HG03108 (cell line): ENCODE results near the gene ERI2.
"Not testable (repeated sequence)": the region's sequence is repeated elsewhere in the genome, so short reads cannot be mapped to it uniquely, and the experiment has no call there.

Source experiments
- ATAC-seq: cut with Tn5 transposase; IDR thresholded peaks from one replicate; pipeline ENCODE4 v1.9.1; 2021; ENCODE audit warnings: moderate library complexity; ENCODE audit not compliant: unreplicated experiment

The ERI2 gene

DNA sequence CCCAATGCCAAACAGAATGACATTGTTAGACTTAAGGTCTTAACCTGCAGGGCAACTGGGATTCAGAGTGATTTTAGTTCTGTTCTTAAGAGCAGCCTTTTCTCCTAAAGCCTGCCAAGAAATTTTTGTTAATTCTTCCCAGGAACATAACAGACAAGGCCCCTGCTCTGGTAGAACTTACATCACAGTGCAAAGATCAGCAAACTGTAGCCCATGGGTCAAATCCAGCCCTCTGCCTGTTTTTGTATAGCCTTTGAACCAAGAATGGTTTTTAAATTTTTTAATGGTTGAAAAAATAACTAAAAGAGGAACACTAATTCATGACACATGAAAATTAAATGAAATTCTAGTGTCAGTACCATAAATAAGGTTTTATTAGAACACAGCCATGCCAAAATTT lies 38.7 kb downstream of the ERI2 start:
- no peak for ATAC-seq

DNA sequence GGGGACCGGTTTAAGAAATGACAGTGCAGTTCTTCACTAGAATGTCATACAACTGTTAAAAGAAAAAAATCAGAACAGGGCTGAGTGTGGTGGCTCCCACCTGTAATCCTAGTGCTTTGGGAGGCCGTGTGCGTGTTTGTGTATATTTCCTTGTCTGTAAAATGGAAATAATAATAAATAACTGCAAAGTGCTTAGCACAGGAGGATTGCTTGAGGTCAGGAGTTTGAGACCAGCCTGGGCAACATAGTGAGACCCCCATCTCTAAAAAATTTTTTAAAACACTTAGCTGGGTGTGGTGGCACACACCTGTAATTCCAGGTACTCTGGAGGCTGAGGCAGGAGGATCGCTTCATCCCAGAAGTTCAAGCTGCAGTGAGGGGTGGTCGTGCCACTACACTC lies 40.0 kb downstream of the ERI2 start:
- no peak for ATAC-seq

DNA sequence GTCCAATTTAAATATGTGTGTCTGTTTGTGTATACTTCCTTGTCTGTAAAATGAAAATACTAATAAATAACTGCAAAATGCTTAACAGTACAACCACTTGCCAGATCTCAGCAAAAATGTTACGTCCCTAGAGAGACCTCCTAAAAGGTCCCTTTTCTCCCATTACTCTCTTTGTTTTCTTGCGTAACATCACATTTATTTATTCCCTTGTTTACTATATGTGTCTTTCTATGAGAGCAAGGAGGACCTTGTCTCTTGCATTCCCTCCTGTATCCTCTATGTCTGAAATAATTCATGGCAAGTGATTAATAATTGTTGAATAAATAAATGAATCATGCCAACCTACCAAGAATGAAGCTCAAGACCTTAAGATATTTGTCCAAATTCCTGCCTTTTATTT lies 40.5 kb downstream of the ERI2 start:
- ATAC-seq, result no peak

DNA sequence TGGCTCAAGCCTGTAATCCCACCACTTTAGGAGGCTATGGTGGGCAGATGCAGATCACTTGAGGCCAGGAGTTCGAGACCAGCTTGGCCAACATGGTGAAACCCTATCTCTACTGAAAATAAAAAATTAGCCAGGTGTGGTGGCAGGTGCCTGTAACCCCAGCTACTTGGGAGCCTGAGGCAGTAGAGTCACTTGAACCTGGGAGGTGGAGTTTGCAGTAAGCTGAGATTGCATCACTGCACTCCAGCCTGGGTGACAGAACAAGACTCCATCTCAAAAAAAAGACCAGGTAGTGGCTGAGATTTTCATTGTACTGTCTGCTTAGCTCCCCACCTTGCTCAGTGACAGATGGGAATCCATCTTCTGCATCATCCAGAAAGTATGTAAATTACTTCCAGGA lies 41.8 kb downstream of the ERI2 start:
- ATAC-seq, result not testable (repeated sequence)

DNA sequence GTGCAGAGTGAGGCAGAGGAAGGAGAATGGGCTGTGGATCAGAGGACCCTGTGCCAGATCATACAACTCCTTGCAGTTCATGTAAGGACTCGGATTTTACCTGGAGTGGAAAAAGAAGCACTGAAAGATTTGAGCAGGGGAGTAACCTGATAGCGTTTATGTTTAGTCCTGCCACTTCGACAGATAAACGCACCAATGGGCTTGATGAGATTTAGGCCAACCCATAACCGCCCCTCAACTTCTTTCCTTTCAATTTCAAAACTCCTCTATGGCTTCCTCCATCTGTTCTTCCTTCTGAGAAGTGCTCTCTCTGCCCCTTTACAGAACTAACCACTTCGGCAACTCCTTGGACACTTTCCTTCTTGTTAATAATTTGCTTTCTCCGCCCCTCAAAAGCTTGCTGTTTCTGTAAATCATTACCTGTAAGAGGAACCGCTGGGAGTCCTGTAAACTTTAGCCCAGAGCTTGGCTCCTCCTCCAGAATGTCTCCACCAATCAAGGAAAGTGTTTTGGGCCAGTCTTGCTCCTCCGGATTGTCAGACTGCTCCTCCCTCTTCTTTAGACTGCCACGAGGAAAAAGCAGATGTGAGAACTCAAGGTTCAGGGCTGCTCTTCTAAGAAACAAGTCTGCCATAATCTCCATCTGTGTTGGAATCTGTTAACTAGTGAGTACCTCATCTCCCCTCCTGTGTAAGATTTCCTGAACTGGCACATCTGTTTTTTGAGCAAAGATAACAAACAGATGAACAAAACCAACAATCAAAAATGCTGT lies 42.6 kb downstream of the ERI2 start, which contains the start of gene ACSM3:
ACSM3 (plus strand) TSS at position 554 of the 772 bp plus-strand sequence. CDS start 6,021 bp downstream, outside the sequence.
- ATAC-seq, result peak; percentile 97

DNA sequence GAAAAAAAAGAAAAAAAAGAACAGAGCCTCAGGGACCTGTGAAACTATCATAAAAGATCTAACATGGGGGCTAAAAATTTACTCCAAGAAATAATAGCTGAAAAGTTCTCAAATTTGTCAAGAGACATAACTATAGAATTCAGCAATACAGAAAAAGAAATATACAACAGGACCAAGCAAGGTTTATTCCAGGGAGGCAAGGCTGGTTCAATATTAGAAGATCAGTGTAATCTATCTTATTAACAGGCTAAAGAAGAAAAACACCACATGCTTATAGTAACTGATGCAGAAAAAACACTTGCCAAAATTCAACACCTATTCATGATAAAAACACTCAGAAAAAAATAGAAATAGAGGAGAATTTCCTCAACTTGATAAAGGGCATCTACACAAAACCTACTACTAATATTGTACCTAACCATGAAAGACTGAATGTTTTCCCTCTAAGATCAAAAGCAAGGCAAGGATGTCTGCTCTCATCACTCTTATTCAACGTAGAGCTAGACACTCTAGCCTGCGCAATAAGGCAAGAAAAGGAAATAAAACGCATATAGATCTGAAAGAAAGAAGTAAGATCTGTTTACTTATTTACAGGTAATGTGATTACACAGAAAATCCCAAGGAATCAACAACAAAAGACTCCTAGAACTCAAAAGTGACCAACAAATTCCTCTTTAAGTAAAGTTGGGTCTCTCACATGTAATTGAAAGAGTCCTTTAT lies 43.7 kb downstream of the ERI2 start:
- no peak for ATAC-seq

DNA sequence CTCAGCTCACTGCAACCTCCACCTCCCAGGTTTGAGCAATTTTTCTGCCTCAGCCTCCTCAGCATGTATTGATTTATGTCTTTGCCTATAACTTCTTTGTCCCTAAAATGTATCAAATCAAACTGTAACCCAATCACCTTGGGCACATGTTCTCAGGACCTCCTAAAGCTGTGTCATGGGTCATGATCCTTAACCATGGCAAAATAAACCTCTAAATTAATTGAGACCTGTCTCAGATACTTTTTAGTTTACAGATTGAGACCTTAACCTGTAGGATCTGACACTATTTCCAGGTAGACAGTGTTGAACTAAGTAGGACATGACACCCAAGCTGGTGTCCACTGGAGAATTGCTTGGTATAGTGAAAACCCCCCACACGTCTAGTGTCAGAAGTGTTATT lies 45.1 kb downstream of the ERI2 start:
- ATAC-seq, result no peak

DNA sequence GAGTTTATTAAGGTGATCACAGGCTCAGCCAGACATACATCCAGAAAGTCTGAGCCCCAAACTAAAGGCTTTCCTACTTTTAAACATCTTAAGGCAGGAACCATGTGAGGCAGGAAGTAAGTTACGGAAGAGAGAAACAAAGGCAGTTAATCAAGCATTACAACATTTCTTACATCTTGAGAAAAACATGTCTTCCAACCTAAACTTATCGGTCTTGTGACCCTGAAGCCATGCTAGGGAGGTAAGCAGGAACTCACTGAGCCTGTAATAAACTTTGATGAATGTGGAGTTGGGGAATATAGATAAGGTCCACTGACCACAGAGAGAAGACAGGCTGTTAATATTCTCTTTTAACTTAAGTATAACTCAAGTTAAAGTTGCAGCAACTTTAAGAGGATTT lies 45.9 kb downstream of the ERI2 start:
- no peak for ATAC-seq

DNA sequence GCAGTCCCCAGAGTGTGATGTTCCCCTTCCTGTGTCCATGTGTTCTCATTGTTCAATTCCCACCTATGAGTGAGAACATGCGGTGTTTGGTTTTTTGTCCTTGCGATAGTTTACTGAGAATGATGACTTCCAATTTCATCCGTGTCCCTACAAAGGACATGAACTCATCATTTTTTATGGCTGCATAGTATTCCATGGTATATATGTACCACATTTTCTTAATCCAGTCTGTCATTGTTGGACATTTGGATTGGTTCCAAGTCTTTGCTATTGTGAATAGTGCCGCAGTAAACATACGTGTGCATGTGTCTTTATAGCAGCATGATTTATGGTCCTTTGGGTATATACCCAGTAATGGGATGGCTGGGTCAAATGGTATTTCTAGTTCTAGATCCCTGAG lies 50.5 kb downstream of the ERI2 start:
- not testable (repeated sequence) for ATAC-seq

DNA sequence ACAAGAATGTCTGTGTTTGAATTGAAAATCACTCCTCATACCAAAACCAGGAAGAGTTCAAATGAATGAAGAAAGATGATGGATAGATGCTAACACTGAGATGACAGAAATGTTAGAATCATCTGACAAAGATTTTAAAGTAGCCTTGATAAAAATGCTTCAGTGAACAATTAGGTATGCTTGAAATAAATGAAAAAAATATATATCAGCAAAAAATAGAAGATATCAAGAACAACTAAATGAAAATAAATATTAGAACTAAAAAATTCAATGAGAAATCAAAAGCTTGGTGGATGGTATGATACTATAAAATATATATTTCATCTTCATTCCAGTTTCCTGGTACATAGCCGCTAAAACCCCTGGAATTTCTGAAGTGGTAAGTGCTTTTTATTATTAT lies 51.0 kb downstream of the ERI2 start:
- ATAC-seq, result no peak

DNA sequence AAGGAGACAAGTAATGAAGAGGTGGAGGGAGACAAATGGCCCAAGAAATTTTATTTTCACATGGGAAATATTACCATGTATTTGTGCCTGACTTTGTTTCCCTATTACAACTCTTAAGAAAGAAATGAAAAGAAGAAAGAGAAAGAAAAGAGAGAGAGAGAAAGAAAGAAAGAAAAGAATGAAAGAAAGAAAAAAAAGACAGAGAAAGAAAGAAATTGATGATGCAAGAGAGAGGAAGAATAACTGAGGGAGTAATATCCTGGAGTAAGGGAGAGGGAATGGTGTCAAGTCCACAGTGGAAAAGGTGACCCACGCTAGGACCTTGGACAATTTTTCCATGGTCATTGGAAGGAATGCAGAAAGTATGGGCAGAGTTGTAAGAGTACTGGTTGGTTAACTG lies 52.5 kb downstream of the ERI2 start:
- no peak for ATAC-seq

DNA sequence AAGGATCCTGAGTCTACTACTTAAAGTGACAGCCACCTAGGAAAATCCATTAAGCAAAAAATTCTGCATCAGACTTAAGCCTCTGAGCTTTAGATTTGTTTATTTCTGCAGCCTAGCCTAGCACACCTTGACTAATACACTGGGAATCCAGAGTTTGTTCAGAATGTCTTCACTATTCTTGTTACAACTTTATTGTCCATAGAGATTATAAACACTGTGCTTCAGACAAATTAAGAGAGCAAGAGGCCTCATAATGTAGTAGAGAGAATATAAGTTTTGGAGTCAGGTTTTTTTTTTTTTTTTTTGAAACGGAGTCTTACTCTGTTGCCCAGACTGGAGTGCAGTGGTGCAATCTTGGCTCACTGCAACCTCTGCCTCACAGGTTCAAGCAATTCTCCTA lies 55.7 kb downstream of the ERI2 start:
- no peak for ATAC-seq

DNA sequence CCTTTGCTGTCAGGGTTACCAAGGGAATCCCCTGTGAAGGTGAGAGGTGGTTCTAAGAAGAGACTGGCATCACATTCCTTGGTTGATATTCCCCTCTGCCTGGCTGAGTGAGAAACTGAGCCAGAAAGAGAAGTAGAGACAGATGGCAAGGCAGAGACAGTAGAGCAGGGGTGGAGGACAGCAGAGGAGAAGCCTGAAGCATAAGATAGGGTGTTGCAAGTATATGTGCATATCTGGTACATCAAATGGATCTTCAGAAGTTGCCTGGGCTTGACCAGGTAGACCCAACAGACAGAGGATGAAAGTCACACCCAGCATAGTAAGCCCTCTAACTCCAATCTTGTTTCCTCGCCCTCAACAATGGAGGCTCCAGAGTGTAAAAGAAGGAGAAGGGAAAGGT lies 56.8 kb downstream of the ERI2 start:
- no peak for ATAC-seq

DNA sequence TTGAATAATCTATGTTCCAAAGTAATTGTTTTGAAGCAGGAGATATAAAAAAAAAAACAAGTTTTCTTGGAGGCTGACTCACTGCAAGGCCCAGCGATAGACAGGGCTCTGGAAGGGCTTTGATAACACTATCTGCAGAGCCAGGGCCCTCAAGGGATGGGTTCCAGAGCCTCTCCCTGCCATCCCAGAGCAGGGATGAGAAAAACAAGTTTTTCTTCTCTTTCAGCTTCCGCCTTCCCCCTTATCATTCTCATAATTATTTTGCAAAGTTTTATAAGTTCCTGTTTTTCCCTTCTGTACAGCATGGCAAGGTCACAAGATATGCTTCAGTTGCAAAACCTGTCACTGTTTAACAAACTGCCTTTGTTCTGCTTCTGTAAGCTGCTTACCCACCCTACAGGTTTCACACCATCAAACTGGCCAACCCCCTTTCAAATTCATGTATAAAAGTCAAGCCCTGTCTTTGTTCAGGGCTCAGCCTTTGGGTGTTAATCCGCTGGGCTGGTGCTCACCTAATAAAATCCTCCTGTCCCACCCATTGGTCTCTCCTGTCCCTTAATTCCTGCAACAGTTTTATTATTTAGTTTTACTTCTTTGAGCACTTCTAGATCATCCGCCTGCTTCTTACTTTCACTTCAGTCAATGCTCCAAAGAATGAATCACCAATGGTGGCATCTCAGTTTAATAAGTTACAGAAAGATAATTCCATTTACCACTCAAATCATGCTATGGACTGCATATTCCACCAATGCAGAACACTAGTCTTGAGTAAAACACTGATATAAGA lies 59.0 kb downstream of the ERI2 start:
- ATAC-seq, result peak; percentile 52

DNA sequence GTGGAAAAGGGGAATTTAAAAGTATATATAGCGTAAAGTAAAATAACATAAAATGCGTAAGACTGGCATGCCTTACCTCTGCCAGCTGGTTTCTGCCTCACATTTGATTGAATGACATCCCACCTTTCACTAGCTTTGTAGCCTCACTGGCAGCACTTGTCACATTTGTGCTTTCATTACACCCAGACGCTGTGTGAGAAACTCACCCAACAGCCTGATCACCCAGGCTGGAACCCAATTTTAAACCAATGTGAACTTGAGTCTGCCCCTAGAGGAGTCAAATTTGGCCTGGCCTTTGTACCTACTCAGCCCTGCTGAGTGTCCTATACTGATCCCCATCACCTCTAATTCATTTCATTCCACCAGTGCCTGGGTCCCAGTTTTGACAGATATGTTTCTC lies 59.8 kb downstream of the ERI2 start:
- ATAC-seq, result no peak
